Coronary artery (tissue), 2 donors: ENCODE results near the gene MORC4.
"Not testable (repeated sequence)": the region's sequence is repeated elsewhere in the genome, so short reads cannot be mapped to it uniquely, and the experiment has no call there.

Experiments used
- DNase-seq: peaks from one replicate; pipeline ENCODE4 v3.0.0-alpha.2; 2017; ENCODE audit warnings: low spot score
- H3K27ac ChIP-seq, 2 donors: fragments of 200-600 bp; sonication (generic); one replicate each; pipeline ENCODE4 v1.5.1; 2016 to 2019
- H3K4me3 ChIP-seq: fragments of 200-600 bp; sonication (generic); 2 replicates; pipeline ENCODE4 v1.5.1; 2016; ENCODE audit warnings: mild to moderate bottlenecking, moderate library complexity
- TF ChIP-seq, protein P1 (sequence below): fragments of 200-600 bp; sonication (generic); IDR thresholded peaks from one replicate; pipeline ENCODE4 v1.5.1; 2019; ENCODE audit warnings: antibody characterized with exemption

The MORC4 gene

DNA sequence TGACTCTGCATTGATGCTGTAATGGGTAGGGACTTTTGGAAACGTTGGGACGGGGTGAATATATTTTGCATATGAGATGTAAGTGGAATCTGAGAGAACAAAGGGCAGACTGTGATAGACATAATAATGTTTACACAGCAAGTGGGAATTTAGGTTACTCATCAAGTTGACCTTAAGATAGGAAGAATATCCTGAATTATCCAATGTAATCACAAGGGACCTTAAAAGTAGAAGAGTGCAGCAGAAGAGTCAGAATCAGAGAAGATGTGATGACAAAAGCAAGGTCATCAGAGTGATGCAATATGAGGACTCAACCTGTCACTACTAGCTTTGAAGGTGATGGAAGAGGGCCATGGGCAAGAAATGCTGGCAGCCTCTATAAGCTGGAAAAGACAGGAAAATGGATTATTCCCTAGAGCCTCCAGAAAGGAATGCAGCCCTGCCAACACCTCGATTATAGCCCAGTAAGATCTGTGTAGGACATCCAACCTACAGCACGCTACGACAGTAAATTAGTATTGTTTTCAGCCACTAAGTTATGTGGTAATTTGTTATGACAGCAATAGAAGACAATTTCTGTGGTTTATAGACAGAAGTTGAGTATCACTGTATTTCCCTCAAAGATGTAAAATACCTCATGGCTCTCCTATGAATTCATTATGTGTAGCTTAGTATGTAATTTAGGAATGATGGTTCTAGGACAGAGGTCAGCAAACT is 26.4 kb downstream of the MORC4 start:
- TF ChIP-seq, protein P1, sequence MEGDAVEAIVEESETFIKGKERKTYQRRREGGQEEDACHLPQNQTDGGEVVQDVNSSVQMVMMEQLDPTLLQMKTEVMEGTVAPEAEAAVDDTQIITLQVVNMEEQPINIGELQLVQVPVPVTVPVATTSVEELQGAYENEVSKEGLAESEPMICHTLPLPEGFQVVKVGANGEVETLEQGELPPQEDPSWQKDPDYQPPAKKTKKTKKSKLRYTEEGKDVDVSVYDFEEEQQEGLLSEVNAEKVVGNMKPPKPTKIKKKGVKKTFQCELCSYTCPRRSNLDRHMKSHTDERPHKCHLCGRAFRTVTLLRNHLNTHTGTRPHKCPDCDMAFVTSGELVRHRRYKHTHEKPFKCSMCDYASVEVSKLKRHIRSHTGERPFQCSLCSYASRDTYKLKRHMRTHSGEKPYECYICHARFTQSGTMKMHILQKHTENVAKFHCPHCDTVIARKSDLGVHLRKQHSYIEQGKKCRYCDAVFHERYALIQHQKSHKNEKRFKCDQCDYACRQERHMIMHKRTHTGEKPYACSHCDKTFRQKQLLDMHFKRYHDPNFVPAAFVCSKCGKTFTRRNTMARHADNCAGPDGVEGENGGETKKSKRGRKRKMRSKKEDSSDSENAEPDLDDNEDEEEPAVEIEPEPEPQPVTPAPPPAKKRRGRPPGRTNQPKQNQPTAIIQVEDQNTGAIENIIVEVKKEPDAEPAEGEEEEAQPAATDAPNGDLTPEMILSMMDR: no peak
- no peak for DNase-seq
- H3K27ac ChIP-seq: no peak overlapping the region
- no peak overlapping the region for H3K4me3 ChIP-seq

DNA sequence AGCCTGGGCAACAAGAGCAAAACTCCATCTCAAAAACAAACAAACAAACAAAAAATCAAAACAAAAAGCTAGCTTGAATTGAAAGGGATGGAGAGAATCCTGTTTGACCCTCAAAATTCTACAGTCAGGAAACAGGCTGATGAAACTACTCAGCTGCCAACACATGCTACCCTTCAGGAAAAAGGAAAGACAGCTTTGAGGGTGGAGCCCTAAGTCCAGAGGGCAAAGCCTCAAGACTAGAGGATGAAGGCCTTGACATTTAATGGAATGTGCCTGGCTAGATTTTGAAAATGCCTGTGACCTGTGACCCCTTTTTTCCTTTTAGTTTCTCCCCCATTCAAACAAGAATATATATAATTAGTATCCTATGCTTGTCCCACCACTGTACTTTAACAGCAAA is 27.1 kb downstream of the MORC4 start:
- DNase-seq: no peak
- H3K4me3 ChIP-seq: no peak overlapping the region
- TF ChIP-seq, protein P1: no peak
- H3K27ac ChIP-seq: no peak overlapping the region

DNA sequence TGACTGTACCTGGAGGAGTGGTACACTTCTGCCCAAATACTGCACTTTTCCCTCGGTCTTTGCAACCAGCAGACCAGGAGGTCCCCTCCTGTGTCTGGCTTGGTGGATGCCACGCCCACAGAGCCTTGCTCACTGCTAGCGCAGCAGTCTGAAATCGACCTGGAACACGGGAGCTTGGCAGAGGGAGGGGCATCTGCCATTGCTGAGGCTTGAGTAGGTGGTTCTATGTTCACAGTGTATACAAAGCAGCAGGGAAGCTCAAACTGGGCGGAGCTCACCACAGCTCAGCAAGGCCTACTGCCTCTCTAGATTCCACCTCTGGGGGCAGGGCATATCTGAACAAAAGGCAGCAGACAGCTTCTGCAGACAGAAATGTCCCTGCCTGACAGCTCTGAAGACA is 33.5 kb downstream of the MORC4 start:
- H3K27ac ChIP-seq, DNase-seq, H3K4me3 ChIP-seq: not testable (repeated sequence)

DNA sequence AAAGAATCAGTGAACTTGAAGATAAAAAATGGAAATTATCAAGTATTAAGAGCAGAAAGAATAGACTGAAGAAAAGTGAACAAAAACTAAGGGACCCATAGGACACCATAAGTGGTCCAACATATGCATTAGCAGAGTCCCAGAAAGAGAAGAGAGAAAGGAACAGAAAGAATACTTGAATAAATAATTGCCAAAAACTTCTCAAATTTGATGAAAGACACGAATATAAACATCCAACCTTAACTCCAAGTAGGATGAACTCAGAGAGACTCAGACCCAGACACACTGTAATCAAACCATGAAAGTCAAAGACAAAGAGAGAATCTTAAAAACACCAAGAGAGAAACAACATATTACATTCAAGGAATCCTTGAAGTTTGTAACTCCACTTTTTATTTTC is 35.7 kb downstream of the MORC4 start:
- TF ChIP-seq, protein P1: no peak
- Histone ChIP-seq H3K27ac (no peak overlapping the region), H3K4me3 (no peak overlapping the region)
- DNase-seq: no peak

DNA sequence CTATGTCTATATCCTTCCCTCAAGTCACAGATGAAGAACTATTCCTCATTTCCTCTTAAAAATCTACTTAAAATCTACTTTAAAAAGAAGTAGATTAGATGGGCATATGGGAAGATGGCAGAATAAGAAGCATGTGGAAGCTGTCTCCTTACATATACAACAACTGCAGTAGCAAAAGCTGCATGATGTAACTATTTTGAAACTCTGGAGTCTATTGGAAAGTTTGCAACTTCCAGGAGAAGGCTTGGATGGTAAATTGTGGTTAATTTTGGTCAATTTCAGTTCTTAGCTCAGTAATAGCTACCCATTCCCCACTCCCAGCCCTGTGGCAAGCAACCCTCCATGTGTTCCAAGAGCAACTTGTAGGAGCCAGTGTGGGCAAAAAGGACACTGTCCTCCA is 36.9 kb downstream of the MORC4 start:
- no peak for DNase-seq
- H3K27ac ChIP-seq: no peak overlapping the region
- TF ChIP-seq, protein P1: no peak
- no peak overlapping the region for H3K4me3 ChIP-seq

DNA sequence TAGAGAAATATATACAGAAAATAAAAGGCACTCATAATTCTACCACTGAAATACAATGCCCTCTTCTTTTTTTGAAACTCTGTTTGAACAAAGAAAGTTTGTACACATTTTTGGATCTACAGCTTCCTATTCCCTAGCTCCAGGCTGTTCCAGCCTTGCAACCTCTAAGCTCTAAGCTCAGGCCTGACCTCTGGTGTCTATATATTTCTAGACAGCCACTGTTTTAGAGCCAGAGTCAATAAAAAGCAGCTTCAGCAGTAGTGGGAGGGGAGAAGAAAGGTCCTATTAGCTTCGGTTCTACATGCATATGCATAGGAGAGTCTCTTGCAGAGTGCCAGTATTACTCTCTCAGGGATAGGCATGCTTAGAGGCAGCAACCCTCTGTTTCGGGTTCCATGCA is 40.1 kb downstream of the MORC4 start:
- no peak overlapping the region for H3K4me3 ChIP-seq
- H3K27ac ChIP-seq: no peak overlapping the region
- TF ChIP-seq, protein P1: no peak
- no peak for DNase-seq

DNA sequence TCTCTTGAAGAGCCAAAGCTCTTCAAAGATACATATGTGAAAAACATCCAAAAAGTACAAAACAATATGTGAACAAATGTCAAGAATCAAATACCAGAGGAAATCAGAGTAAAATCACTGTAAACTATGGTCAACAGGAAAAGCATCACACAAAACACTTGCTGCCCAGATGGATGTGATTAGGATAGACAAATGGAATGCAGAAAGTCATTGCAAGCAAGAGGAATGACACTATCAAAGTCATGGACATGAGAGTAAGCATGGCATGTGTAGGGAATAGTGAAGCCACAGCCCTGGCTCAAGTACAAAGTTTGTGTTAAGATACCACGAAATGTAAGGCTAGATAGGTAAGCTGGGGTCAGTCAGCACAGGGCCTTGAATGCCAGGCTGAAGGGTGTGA is 42.2 kb downstream of the MORC4 start:
- Histone ChIP-seq H3K27ac (no peak overlapping the region), H3K4me3 (no peak overlapping the region)
- no peak for DNase-seq
- TF ChIP-seq, protein P1: no peak
